SK-N-SH (cell line): ENCODE measurements around the gene PDGFA.

Experiments used
- EP300 ChIP-seq, 2 experiments: IDR thresholded peaks; 2 replicates each; pipeline versions ENCODE4 v1.4.0 to v1.6.1; 2012; ENCODE audit warnings: borderline replicate concordance in 1 of 2, low read depth in 1 of 2, low read length in 1 of 2
- FOSL2 ChIP-seq: IDR thresholded peaks from 2 replicates; pipeline ENCODE4 v1.4.0; 2012; ENCODE audit warnings: low read depth, mild to moderate bottlenecking, moderate library complexity, borderline replicate concordance
- GATA2 ChIP-seq: sonication (generic); formaldehyde crosslinking; IDR thresholded peaks from 2 replicates; pipeline ENCODE4 v1.5.0; 2020; ENCODE audit warnings: mild to moderate bottlenecking, missing genetic modification reagents
- TAF1 ChIP-seq: IDR thresholded peaks from 2 replicates; pipeline ENCODE4 v1.6.1; 2012; ENCODE audit warnings: low read depth, mild to moderate bottlenecking, low read length, moderate library complexity, borderline replicate concordance
- TEAD4 ChIP-seq: IDR thresholded peaks from 2 replicates; pipeline ENCODE4 v1.4.0; 2012; ENCODE audit warnings: mild to moderate bottlenecking, borderline replicate concordance; ENCODE audit not compliant: insufficient read depth
- TF ChIP-seq, protein P1 (sequence below): fragments of 200-600 bp; sonication (generic); IDR thresholded peaks from 2 replicates; pipeline ENCODE4 v1.6.1; 2017; ENCODE audit warnings: antibody characterized with exemption, mild to moderate bottlenecking, moderate library complexity
- TF ChIP-seq, protein P2 (sequence below): IDR thresholded peaks from 2 replicates; pipeline ENCODE4 v1.6.1; 2012; ENCODE audit warnings: mild to moderate bottlenecking, low read depth, low read length, moderate library complexity

DNA sequence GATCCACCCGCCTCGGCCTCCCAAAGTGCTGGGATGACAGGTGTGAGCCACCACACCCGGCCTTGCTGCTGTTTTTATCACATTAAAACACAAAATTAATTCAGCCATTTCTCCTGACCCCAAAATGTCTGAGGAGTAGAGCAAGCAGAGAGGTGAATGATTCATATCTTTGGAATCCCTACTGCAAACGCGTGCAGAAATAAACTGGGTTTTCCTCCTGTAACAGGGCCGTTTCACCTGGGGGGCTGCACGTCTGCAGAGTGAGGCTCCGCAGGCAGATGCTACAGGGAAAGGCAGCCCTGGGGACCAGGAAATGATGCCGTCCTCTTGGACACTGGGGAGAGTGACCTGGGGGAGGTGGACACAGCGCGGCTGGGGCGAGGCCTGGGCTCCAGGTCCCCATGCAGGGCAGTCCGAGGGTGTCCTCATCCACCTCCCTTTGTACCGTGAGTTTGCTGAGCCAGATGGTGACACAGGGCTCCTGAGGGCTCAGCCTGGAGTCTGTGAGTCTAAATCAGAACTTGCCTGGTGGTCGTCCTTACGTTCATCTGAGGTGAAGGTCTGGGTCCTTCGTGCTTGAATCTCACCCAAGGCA, 41.9 kb downstream of the PDGFA start:
- TF ChIP-seq, protein P1, sequence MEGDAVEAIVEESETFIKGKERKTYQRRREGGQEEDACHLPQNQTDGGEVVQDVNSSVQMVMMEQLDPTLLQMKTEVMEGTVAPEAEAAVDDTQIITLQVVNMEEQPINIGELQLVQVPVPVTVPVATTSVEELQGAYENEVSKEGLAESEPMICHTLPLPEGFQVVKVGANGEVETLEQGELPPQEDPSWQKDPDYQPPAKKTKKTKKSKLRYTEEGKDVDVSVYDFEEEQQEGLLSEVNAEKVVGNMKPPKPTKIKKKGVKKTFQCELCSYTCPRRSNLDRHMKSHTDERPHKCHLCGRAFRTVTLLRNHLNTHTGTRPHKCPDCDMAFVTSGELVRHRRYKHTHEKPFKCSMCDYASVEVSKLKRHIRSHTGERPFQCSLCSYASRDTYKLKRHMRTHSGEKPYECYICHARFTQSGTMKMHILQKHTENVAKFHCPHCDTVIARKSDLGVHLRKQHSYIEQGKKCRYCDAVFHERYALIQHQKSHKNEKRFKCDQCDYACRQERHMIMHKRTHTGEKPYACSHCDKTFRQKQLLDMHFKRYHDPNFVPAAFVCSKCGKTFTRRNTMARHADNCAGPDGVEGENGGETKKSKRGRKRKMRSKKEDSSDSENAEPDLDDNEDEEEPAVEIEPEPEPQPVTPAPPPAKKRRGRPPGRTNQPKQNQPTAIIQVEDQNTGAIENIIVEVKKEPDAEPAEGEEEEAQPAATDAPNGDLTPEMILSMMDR = no peak
- TF ChIP-seq TAF1 (no peak), TEAD4 (no peak), GATA2 (CRISPR knock-in tag) (no peak), FOSL2 (no peak), EP300 (IDR thresholded peaks at IDR 0.05; ENCODE audit: borderline replicate concordance in 1 of 2, low read depth in 1 of 2, low read length in 1 of 2) (no peak)
- TF ChIP-seq, protein P2, sequence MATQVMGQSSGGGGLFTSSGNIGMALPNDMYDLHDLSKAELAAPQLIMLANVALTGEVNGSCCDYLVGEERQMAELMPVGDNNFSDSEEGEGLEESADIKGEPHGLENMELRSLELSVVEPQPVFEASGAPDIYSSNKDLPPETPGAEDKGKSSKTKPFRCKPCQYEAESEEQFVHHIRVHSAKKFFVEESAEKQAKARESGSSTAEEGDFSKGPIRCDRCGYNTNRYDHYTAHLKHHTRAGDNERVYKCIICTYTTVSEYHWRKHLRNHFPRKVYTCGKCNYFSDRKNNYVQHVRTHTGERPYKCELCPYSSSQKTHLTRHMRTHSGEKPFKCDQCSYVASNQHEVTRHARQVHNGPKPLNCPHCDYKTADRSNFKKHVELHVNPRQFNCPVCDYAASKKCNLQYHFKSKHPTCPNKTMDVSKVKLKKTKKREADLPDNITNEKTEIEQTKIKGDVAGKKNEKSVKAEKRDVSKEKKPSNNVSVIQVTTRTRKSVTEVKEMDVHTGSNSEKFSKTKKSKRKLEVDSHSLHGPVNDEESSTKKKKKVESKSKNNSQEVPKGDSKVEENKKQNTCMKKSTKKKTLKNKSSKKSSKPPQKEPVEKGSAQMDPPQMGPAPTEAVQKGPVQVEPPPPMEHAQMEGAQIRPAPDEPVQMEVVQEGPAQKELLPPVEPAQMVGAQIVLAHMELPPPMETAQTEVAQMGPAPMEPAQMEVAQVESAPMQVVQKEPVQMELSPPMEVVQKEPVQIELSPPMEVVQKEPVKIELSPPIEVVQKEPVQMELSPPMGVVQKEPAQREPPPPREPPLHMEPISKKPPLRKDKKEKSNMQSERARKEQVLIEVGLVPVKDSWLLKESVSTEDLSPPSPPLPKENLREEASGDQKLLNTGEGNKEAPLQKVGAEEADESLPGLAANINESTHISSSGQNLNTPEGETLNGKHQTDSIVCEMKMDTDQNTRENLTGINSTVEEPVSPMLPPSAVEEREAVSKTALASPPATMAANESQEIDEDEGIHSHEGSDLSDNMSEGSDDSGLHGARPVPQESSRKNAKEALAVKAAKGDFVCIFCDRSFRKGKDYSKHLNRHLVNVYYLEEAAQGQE = no peak
